ENCODE results near the gene DDX3X. TPM values are rescaled to one million over a fixed set of nuclear protein-coding genes. Genes with fewer than 3 reads are reported as not detected.
A peak's percentile ranks its signal among the peaks of the same experiment; 100 is the strongest.

Gene DDX3X
- total and polyA plus RNA-seq, 4 donors, result 48.4 to 216 (median 85.6) TPM

GRCh38 chrX:41382714-41383645, 49.0 kb downstream of the DDX3X start:
- WGBS, result 63% methylated on average over 10 of the region's 10 CpGs
- no peak for DNase-seq (ENCODE audit: low spot score)
- no peaks in the 10 kb centered on the region for H3K36me3 ChIP-seq (ENCODE audit: control insufficient read depth in 4 of 4, insufficient read depth in 3 of 4, low read depth in 1 of 4, low read length in 3 of 4)

GRCh38 chrX:41384051-41384705, 50.2 kb downstream of the DDX3X start:
- Histone ChIP-seq H3K4me3 (ENCODE audit: low read depth in 1 of 3, low read length in 3 of 3) (no peak overlapping the region), H3K27ac (ENCODE audit: low read depth in 1 of 2, low read length in 2 of 2) (peak overlapping the region; percentile 27 to 36), H3K36me3 (ENCODE audit: control insufficient read depth in 4 of 4, insufficient read depth in 3 of 4, low read depth in 1 of 4, low read length in 3 of 4) (no peaks in the 10 kb centered on the region), H3K9ac (ENCODE audit: low read depth in 1 of 2, low read length in 2 of 2) (no peak overlapping the region), H3K9me3 (ENCODE audit: control insufficient read depth in 4 of 4, low read length in 3 of 4) (no peaks in the 10 kb centered on the region), H3K4me1 (ENCODE audit: control insufficient read depth in 4 of 4, insufficient read depth in 4 of 4, low read length in 3 of 4) (peaks cover 0 to 6% (median 4%) of the 10 kb centered on the region in 4 donors), H3K27me3 (ENCODE audit: control insufficient read depth in 4 of 4, insufficient read depth in 4 of 4, low read length in 3 of 4) (no peaks in the 10 kb centered on the region)
- WGBS, result 46% methylated on average over 10 of the region's 10 CpGs
- TF ChIP-seq JUND (IDR thresholded peaks at IDR 0.05) (peak; percentile 24 to 32), ATF3 (IDR thresholded peaks at IDR 0.05) (no peak), YY1 (IDR thresholded peaks at IDR 0.05) (no peak), RXRA (IDR thresholded peaks at IDR 0.05) (peak in 1 of 2 donors; percentile 35), RAD21 (IDR thresholded peaks at IDR 0.05) (no peak), HNF4A (conservative IDR thresholded peaks at IDR 0.05) (peak; percentile 19 to 28)
- DNase-seq (ENCODE audit: low spot score), result no peak

More at GRCh38 chrX:41382714-41383645, 49.0 kb downstream of the DDX3X start:
- Histone ChIP-seq H3K27me3 (ENCODE audit: control insufficient read depth in 4 of 4, insufficient read depth in 4 of 4, low read length in 3 of 4) (no peaks in the 10 kb centered on the region), H3K4me1 (ENCODE audit: control insufficient read depth in 4 of 4, insufficient read depth in 4 of 4, low read length in 3 of 4) (peaks cover 0 to 6% (median 4%) of the 10 kb centered on the region in 4 donors), H3K9me3 (ENCODE audit: control insufficient read depth in 4 of 4, low read length in 3 of 4) (no peaks in the 10 kb centered on the region), H3K27ac (ENCODE audit: low read depth in 1 of 2, low read length in 2 of 2) (peak overlapping the region; percentile 72 to 73), H3K9ac (ENCODE audit: low read depth in 1 of 2, low read length in 2 of 2) (peak overlapping the region in 1 of 2 donors; percentile 72), H3K4me3 (ENCODE audit: low read depth in 1 of 3, low read length in 3 of 3) (no peak overlapping the region)
- TF ChIP-seq HNF4G (IDR thresholded peaks at IDR 0.05), result peak; percentile 31
- peak; percentile 39 to 44 for TF ChIP-seq RXRA (IDR thresholded peaks at IDR 0.05)
- peak in 1 of 2 donors; percentile 26 for TF ChIP-seq GABPA (IDR thresholded peaks at IDR 0.05 in 1 of 2, conservative IDR thresholded peaks at IDR 0.05 in 1 of 2)
- TF ChIP-seq HNF4A (conservative IDR thresholded peaks at IDR 0.05), result peak; percentile 76 to 87
- TF ChIP-seq SP1 (IDR thresholded peaks at IDR 0.05), result peak; percentile 55
- TF ChIP-seq ZBTB33 (IDR thresholded peaks at IDR 0.05), result no peak
- TF ChIP-seq YY1 (IDR thresholded peaks at IDR 0.05), result peak; percentile 17
- no peak for TF ChIP-seq FOXA1 (IDR thresholded peaks at IDR 0.05)
- TF ChIP-seq JUND (IDR thresholded peaks at IDR 0.05), result peak in 1 of 2 donors; percentile 14

GRCh38 chrX:41386222-41386990, 52.4 kb downstream of the DDX3X start:
- H3K9me3 ChIP-seq (ENCODE audit: control insufficient read depth in 4 of 4, low read length in 3 of 4), result no peaks in the 10 kb centered on the region
- 91% methylated on average over 8 of the region's 8 CpGs for WGBS
- H3K9ac ChIP-seq (ENCODE audit: low read depth in 1 of 2, low read length in 2 of 2), result no peak overlapping the region
- no peaks in the 10 kb centered on the region for H3K27me3 ChIP-seq (ENCODE audit: control insufficient read depth in 4 of 4, insufficient read depth in 4 of 4, low read length in 3 of 4)
- H3K4me1 ChIP-seq (ENCODE audit: control insufficient read depth in 4 of 4, insufficient read depth in 4 of 4, low read length in 3 of 4), result peaks cover 2 to 8% (median 6%) of the 10 kb centered on the region in 4 donors
- H3K36me3 ChIP-seq (ENCODE audit: control insufficient read depth in 4 of 4, insufficient read depth in 3 of 4, low read depth in 1 of 4, low read length in 3 of 4), result no peaks in the 10 kb centered on the region
- H3K4me3 ChIP-seq (ENCODE audit: low read depth in 1 of 3, low read length in 3 of 3), result no peak overlapping the region
- H3K27ac ChIP-seq (ENCODE audit: low read depth in 1 of 2, low read length in 2 of 2), result no peak overlapping the region
- DNase-seq (ENCODE audit: low spot score), result no peak
- TF ChIP-seq ZBTB33 (IDR thresholded peaks at IDR 0.05), result no peak
- TF ChIP-seq GABPA (IDR thresholded peaks at IDR 0.05 in 1 of 2, conservative IDR thresholded peaks at IDR 0.05 in 1 of 2), result no peak
- no peak for TF ChIP-seq TAF1 (conservative IDR thresholded peaks at IDR 0.05)
- no peak for TF ChIP-seq MAX (IDR thresholded peaks at IDR 0.05)
- no peak for TF ChIP-seq FOXA2 (IDR thresholded peaks at IDR 0.05)
- no peak for TF ChIP-seq CTCF (IDR thresholded peaks at IDR 0.05; ENCODE audit: low read depth, low read length, missing input control)
- TF ChIP-seq HNF4A (conservative IDR thresholded peaks at IDR 0.05), result no peak
- TF ChIP-seq EGR1 (IDR thresholded peaks at IDR 0.05; ENCODE audit: low read depth in 2 of 2), result no peak
- TF ChIP-seq ATF3 (IDR thresholded peaks at IDR 0.05), result no peak
- TF ChIP-seq RXRA (IDR thresholded peaks at IDR 0.05), result no peak
- TF ChIP-seq NR2F2 (IDR thresholded peaks at IDR 0.05), result no peak
